Renal cortex interstitium (tissue), 11 donors: Measurements from ENCODE around the gene PPIL6. TPM values are rescaled to one million over a fixed set of nuclear protein-coding genes. Genes with fewer than 3 reads are reported as not detected.
"Not testable (repeated sequence)": the region's sequence is repeated elsewhere in the genome, so short reads cannot be mapped to it uniquely, and the experiment has no call there.

Experiments
- DNase-seq, 11 donors: peaks; one replicate each; pipeline ENCODE4 v3.0.0-alpha.2; 2013; ENCODE audit warnings: low read depth in 9 of 11, low spot score in 4 of 11; ENCODE audit errors: extremely low read depth in 1 of 11
- polyA plus RNA-seq, 3 donors: library from polyadenylated mRNA; unstranded; fragments of 120-200 nt; gene quantifications; one replicate each; pipeline ENCODE4 v1.2.1, GENCODE V29; 2013; ENCODE audit not compliant: insufficient read length in 3 of 3

PPIL6 gene
- polyA plus RNA-seq, 3 donors, result 16.7 to 19.1 (median 17.1) TPM

GRCh38 chr6:109382576-109383437 is 57.6 kb downstream of the PPIL6 start:
- peak; percentile 82 to 96 (median 89) for DNase-seq

- DNase-seq, result peak in 9 of 11 donors; percentile 86 to 97 (median 93)
Observed at GRCh38 chr6:109381747-109382575, 58.5 kb downstream of the PPIL6 start, which contains the start of gene CD164. Gene CD164 (minus strand): TSS chr6:109382467. CDS start chr6:109382378, 89 bp downstream.

GRCh38 chr6:109381061-109381746 is 59.2 kb downstream of the PPIL6 start:
- peak in 3 of 11 donors; percentile 10 to 50 (median 39) for DNase-seq

GRCh38 chr6:109379711-109380110 is 60.7 kb downstream of the PPIL6 start:
- DNase-seq, result no peak

GRCh38 chr6:109377717-109378116 is 62.7 kb downstream of the PPIL6 start:
- no peak for DNase-seq

- no peak for DNase-seq
Observed at GRCh38 chr6:109374326-109374892, 66.0 kb downstream of the PPIL6 start.

GRCh38 chr6:109373762-109374161 is 66.7 kb downstream of the PPIL6 start:
- DNase-seq, result no peak

- DNase-seq, result no peak
Observed at GRCh38 chr6:109373331-109373730, 67.1 kb downstream of the PPIL6 start.

- DNase-seq, result no peak
Observed at GRCh38 chr6:109372130-109372529, 68.3 kb downstream of the PPIL6 start.

- no peak for DNase-seq
Observed at GRCh38 chr6:109370792-109371191, 69.6 kb downstream of the PPIL6 start.

GRCh38 chr6:109370336-109370735 is 70.1 kb downstream of the PPIL6 start:
- no peak for DNase-seq

GRCh38 chr6:109369728-109370127 is 70.7 kb downstream of the PPIL6 start:
- no peak for DNase-seq

- DNase-seq, result not testable (repeated sequence)
Observed at GRCh38 chr6:109364382-109365078, 75.9 kb downstream of the PPIL6 start.

- no peak for DNase-seq
Observed at GRCh38 chr6:109363753-109364152, 76.7 kb downstream of the PPIL6 start.

GRCh38 chr6:109362102-109362884 is 78.1 kb downstream of the PPIL6 start:
- no peak for DNase-seq

GRCh38 chr6:109360791-109361190 is 79.6 kb downstream of the PPIL6 start:
- DNase-seq, result no peak

- no peak for DNase-seq
Observed at GRCh38 chr6:109360281-109360680, 80.1 kb downstream of the PPIL6 start.

GRCh38 chr6:109359248-109359647 is 81.2 kb downstream of the PPIL6 start:
- no peak for DNase-seq
